ENCODE results near the gene ADAM15.

The ADAM15 gene

DNA sequence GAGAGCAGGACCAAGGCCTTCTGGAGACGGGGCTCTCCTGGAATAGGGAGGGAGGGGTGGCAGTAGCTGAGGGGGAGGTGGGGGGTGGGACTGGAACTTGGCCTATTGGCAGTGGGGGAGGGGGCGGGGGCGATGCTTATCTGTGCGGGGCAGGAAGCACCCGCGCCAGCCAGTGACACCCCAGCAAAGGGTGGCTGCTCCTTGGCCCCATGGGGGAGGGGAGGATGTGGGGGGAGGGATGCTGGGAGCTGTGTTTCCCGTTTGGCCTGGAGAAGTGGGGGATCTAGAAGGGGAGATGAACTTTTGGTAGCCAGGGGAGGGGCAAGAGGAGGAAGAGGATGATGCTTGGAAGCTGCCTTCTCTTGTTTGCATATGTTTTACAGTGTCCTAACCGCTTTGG is 37.5 kb upstream of the ADAM15 start:
- H3K9ac ChIP-seq (ENCODE audit: low read length), result no peak overlapping the region
- H3K4me3 ChIP-seq (ENCODE audit: insufficient read depth, low read length, poor library complexity, severe bottlenecking), result no peak overlapping the region
- H3K27me3 ChIP-seq (ENCODE audit: low read length), result no peaks in the 10 kb centered on the region
- no peak overlapping the region for H3K27ac ChIP-seq (ENCODE audit: low read depth, low read length)
- no peak overlapping the region for H2AFZ ChIP-seq (ENCODE audit: low read depth, low read length, severe bottlenecking)
- no peaks in the 10 kb centered on the region for H3K9me3 ChIP-seq (ENCODE audit: insufficient read depth, low read length)
- H3K36me3 ChIP-seq (ENCODE audit: low read length), result no peaks in the 10 kb centered on the region
- H3K4me2 ChIP-seq (ENCODE audit: low read depth, low read length, poor library complexity, severe bottlenecking), result no peak overlapping the region
- H3F3A ChIP-seq (ENCODE audit: insufficient read depth), result peaks cover 6% of the 10 kb centered on the region; the same call in 1 of the 2 replicates
- H3K9me2 ChIP-seq (replicated peaks; ENCODE audit: insufficient read depth, low read length), result no peaks in the 10 kb centered on the region
- H4K20me1 ChIP-seq (ENCODE audit: low read depth, low read length), result no peaks in the 10 kb centered on the region
- no peaks in the 10 kb centered on the region for H3K79me2 ChIP-seq (ENCODE audit: insufficient read depth, low read length)
- TF ChIP-seq, protein P1, sequence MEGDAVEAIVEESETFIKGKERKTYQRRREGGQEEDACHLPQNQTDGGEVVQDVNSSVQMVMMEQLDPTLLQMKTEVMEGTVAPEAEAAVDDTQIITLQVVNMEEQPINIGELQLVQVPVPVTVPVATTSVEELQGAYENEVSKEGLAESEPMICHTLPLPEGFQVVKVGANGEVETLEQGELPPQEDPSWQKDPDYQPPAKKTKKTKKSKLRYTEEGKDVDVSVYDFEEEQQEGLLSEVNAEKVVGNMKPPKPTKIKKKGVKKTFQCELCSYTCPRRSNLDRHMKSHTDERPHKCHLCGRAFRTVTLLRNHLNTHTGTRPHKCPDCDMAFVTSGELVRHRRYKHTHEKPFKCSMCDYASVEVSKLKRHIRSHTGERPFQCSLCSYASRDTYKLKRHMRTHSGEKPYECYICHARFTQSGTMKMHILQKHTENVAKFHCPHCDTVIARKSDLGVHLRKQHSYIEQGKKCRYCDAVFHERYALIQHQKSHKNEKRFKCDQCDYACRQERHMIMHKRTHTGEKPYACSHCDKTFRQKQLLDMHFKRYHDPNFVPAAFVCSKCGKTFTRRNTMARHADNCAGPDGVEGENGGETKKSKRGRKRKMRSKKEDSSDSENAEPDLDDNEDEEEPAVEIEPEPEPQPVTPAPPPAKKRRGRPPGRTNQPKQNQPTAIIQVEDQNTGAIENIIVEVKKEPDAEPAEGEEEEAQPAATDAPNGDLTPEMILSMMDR (IDR thresholded peaks at IDR 0.05; ENCODE audit: insufficient read depth, low read length, poor library complexity, severe bottlenecking), result no peak
- TF ChIP-seq EZH2phosphoT487 (conservative IDR thresholded peaks at IDR 0.05; ENCODE audit: low read length), result no peak

DNA sequence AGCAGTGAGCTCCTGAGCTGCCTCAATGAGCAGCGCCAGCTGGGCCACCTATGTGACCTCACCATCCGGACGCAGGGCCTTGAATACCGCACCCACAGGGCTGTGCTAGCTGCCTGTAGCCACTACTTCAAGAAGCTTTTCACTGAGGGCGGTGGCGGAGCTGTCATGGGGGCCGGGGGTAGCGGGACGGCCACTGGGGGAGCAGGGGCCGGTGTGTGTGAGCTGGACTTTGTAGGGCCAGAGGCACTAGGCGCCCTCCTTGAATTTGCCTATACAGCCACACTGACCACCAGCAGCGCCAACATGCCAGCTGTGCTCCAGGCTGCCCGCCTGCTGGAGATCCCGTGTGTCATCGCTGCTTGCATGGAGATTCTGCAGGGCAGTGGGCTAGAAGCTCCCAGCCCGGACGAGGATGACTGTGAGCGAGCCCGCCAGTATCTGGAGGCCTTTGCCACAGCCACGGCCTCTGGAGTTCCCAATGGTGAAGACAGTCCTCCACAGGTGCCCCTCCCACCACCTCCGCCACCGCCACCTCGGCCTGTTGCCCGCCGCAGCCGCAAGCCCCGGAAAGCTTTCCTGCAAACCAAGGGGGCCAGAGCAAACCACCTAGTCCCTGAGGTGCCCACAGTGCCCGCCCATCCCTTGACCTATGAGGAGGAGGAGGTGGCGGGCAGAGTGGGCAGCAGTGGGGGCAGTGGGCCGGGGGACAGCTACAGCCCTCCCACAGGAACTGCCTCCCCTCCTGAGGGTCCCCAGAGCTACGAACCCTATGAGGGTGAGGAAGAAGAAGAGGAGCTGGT is 36.2 kb upstream of the ADAM15 start:
- Histone ChIP-seq H3K36me3 (ENCODE audit: low read length) (no peaks in the 10 kb centered on the region), H3K4me2 (ENCODE audit: low read depth, low read length, poor library complexity, severe bottlenecking) (no peak overlapping the region), H3K9ac (ENCODE audit: low read length) (no peak overlapping the region), H3K27ac (ENCODE audit: low read depth, low read length) (no peak overlapping the region), H3K79me2 (ENCODE audit: insufficient read depth, low read length) (no peaks in the 10 kb centered on the region), H3K27me3 (ENCODE audit: low read length) (no peaks in the 10 kb centered on the region), H4K20me1 (ENCODE audit: low read depth, low read length) (no peaks in the 10 kb centered on the region), H2AFZ (ENCODE audit: low read depth, low read length, severe bottlenecking) (no peak overlapping the region), H3K9me3 (ENCODE audit: insufficient read depth, low read length) (no peaks in the 10 kb centered on the region), H3K4me3 (ENCODE audit: insufficient read depth, low read length, poor library complexity, severe bottlenecking) (no peak overlapping the region), H3K9me2 (replicated peaks; ENCODE audit: insufficient read depth, low read length) (no peaks in the 10 kb centered on the region), H3F3A (ENCODE audit: insufficient read depth) (peaks cover 6% of the 10 kb centered on the region; the same call in 1 of the 2 replicates)
- TF ChIP-seq, protein P1 (IDR thresholded peaks at IDR 0.05; ENCODE audit: insufficient read depth, low read length, poor library complexity, severe bottlenecking), result no peak
- no peak for TF ChIP-seq EZH2phosphoT487 (conservative IDR thresholded peaks at IDR 0.05; ENCODE audit: low read length)

DNA sequence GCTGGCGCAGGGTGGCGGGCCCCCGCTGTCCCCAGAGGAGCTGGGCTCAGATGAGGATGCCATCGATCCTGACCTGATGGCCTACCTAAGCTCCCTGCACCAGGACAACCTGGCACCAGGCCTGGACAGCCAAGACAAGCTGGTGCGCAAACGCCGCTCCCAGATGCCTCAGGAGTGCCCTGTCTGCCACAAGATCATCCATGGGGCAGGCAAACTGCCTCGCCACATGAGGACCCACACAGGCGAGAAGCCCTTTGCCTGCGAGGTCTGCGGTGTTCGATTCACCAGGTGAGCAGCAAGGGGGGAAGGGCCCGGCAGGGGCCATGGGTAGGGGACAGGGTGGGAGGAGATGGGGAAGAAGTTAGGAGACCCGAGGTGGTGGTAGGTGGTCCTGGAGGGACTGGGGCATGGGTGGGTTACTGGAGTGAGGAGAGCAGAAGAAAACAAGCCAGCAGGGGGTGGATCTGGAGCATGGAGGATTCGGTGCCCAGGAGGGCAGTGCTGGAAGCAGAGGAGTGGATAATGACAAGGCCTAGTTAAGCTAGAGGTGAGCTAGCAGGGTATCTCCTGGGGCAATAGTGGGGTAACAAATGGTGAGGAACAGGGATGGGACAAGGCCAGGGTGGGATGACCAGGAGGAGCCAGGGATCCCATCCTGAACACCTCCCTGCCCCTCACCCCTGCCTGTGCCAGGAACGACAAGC is 35.4 kb upstream of the ADAM15 start:
- Histone ChIP-seq H4K20me1 (ENCODE audit: low read depth, low read length) (no peaks in the 10 kb centered on the region), H3K27ac (ENCODE audit: low read depth, low read length) (no peak overlapping the region), H3K9me2 (replicated peaks; ENCODE audit: insufficient read depth, low read length) (no peaks in the 10 kb centered on the region), H3K9ac (ENCODE audit: low read length) (no peak overlapping the region), H3K36me3 (ENCODE audit: low read length) (no peaks in the 10 kb centered on the region), H3K27me3 (ENCODE audit: low read length) (no peaks in the 10 kb centered on the region), H2AFZ (ENCODE audit: low read depth, low read length, severe bottlenecking) (no peak overlapping the region), H3K79me2 (ENCODE audit: insufficient read depth, low read length) (no peaks in the 10 kb centered on the region), H3K9me3 (ENCODE audit: insufficient read depth, low read length) (no peaks in the 10 kb centered on the region), H3K4me2 (ENCODE audit: low read depth, low read length, poor library complexity, severe bottlenecking) (no peak overlapping the region), H3F3A (ENCODE audit: insufficient read depth) (peaks cover 6% of the 10 kb centered on the region; the same call in 1 of the 2 replicates), H3K4me3 (ENCODE audit: insufficient read depth, low read length, poor library complexity, severe bottlenecking) (no peak overlapping the region)
- TF ChIP-seq EZH2phosphoT487 (conservative IDR thresholded peaks at IDR 0.05; ENCODE audit: low read length), result no peak
- TF ChIP-seq, protein P1 (IDR thresholded peaks at IDR 0.05; ENCODE audit: insufficient read depth, low read length, poor library complexity, severe bottlenecking), result no peak
